ENCODE results near the gene PON1.

Gene PON1

DNA sequence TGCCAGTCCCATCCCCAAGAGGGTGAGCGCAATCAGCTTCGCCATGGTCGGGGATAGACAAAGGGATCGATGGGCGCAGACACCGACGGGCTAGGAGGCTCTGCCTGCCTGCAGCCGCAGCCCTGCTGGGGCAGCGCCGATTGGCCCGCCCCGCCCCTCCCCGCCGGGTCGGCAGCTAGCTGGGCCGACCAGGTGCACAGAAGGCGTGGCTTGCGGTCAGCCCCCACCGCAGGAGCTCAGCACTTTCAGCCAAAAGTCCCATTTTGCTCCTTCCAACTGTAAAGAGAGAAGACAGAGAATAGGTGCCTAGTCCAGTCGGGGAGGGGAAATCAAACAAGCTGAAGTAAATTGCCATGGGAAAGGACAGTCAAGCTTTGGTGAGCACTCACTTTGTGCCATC, at the start of gene PON1:
Gene PON1, minus strand, starts transcription at position 102 of the 400 bp plus-strand sequence. Its CDS starts 57 bp downstream, at position 45.
- no peaks in the 10 kb centered on the region for H3K27me3 ChIP-seq
- no peak for TF ChIP-seq Cebpa-rat (IDR thresholded peaks at IDR 0.05)
- H4K20me1 ChIP-seq, result no peaks in the 10 kb centered on the region
- no peaks in the 10 kb centered on the region for H3K4me1 ChIP-seq
- H3K9ac ChIP-seq, result no peak within 1 kb of the TSS
- no peaks in the 10 kb centered on the region for H3K36me3 ChIP-seq
- no peak within 1 kb of the TSS for H3K4me2 ChIP-seq
- no peak within 1 kb of the TSS for H3K4me3 ChIP-seq
- no peak within 1 kb of the TSS for H3K27ac ChIP-seq
- no peaks in the 10 kb centered on the region for H3K9me3 ChIP-seq (replicated peaks in 1 of 11)

- Histone ChIP-seq H3K9me3 (replicated peaks in 1 of 11) (peaks cover 0 to 12% (median 8%) of the 10 kb centered on the region in 11 experiments; a peak in 10 of 22 replicates), H3K4me2 (no peak overlapping the region), H3K36me3 (no peaks in the 10 kb centered on the region), H3K4me1 (no peaks in the 10 kb centered on the region), H3K9ac (no peak overlapping the region), H3K27me3 (no peaks in the 10 kb centered on the region), H3K4me3 (no peak overlapping the region), H3K27ac (no peak overlapping the region), H4K20me1 (no peaks in the 10 kb centered on the region)
- TF ChIP-seq Cebpa-rat (IDR thresholded peaks at IDR 0.05), result no peak
Measured at GRCh38 chr7:95373323-95373722, 49.0 kb upstream of the PON1 start.

DNA sequence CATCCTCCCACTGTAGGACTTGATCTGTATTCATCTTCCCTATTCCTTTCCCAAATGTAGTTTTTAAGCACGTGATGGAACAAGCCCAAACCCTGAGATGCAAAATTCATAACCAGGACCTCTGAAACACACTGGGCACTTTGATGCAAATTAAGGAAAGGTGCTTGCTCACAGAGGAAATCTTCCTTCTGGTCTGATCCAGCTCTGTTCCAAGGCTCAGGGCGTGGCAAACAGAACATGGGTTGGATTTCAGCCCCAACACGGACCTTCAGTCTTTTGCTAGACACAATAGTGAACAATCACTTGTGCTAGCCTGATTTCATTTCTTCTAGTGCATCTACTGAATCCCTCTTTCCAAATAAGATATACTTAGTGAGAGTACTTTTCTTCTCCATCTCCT, 43.9 kb upstream of the PON1 start:
- H3K9ac ChIP-seq, result no peak overlapping the region
- H3K27ac ChIP-seq, result no peak overlapping the region
- no peaks in the 10 kb centered on the region for H3K36me3 ChIP-seq
- no peak overlapping the region for H3K4me3 ChIP-seq
- H3K4me1 ChIP-seq, result no peaks in the 10 kb centered on the region
- H4K20me1 ChIP-seq, result no peaks in the 10 kb centered on the region
- H3K4me2 ChIP-seq, result no peak overlapping the region
- no peaks in the 10 kb centered on the region for H3K9me3 ChIP-seq (replicated peaks in 1 of 11)
- no peaks in the 10 kb centered on the region for H3K27me3 ChIP-seq
- no peak for TF ChIP-seq Cebpa-rat (IDR thresholded peaks at IDR 0.05)

- Histone ChIP-seq H3K9me3 (replicated peaks in 1 of 11) (no peaks in the 10 kb centered on the region), H3K4me3 (no peak overlapping the region), H3K27me3 (no peaks in the 10 kb centered on the region), H3K9ac (no peak overlapping the region), H3K36me3 (no peaks in the 10 kb centered on the region), H3K27ac (no peak overlapping the region), H4K20me1 (no peaks in the 10 kb centered on the region), H3K4me2 (no peak overlapping the region), H3K4me1 (no peaks in the 10 kb centered on the region)
- no peak for TF ChIP-seq Cebpa-rat (IDR thresholded peaks at IDR 0.05)
Measured at GRCh38 chr7:95367606-95368005, 43.3 kb upstream of the PON1 start.

- no peak for TF ChIP-seq Cebpa-rat (IDR thresholded peaks at IDR 0.05)
- Histone ChIP-seq H3K9ac (no peak overlapping the region), H3K4me1 (no peaks in the 10 kb centered on the region), H3K27me3 (no peaks in the 10 kb centered on the region), H3K36me3 (no peaks in the 10 kb centered on the region), H3K9me3 (replicated peaks in 1 of 11) (no peaks in the 10 kb centered on the region), H3K4me2 (no peak overlapping the region), H3K27ac (no peak overlapping the region), H4K20me1 (no peaks in the 10 kb centered on the region), H3K4me3 (no peak overlapping the region)
Measured at GRCh38 chr7:95365151-95365550, 40.8 kb upstream of the PON1 start.

- Histone ChIP-seq H3K27ac (no peak overlapping the region), H3K4me2 (no peak overlapping the region), H3K36me3 (no peaks in the 10 kb centered on the region), H3K9me3 (replicated peaks in 1 of 11) (peaks cover 0 to 12% (median 7%) of the 10 kb centered on the region in 11 experiments; a peak in 12 of 22 replicates), H3K27me3 (no peaks in the 10 kb centered on the region), H3K9ac (no peak overlapping the region), H3K4me3 (no peak overlapping the region), H3K4me1 (no peaks in the 10 kb centered on the region), H4K20me1 (no peaks in the 10 kb centered on the region)
- TF ChIP-seq Cebpa-rat (IDR thresholded peaks at IDR 0.05), result no peak
Measured at GRCh38 chr7:95357623-95358022, 33.3 kb upstream of the PON1 start.

DNA sequence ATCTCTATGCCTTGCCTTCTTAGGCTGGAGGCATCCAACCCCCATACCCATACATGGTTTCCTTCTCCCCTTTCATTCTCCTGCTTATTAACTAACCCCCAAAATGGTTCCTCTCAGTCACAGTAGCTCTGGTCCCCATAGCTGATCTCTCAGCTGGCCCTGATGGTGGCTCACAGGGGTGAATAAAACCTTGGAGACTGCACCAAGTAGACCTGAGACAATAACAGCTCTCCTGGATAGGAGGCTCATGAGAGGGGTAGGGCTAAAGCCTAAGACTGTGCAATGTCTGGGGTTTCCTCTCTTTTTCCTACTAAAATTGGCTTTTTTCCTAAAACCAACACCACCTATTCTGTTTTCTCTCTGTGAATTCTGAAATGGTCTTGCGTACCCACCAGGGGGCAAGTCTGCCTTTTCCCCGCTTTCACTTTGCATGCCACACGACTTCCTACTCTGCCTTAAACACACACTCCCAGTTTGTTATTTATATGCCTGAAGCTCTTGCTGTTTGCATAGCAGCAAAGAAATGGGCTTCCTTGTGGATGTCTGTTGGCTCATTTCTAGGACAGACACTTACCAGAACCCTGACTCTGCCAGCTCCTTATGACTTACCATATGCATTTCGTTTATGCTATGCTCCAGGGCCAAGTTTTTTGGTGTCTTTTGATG, 18.4 kb upstream of the PON1 start:
- Histone ChIP-seq H3K4me3 (no peak overlapping the region), H3K4me1 (no peaks in the 10 kb centered on the region), H3K36me3 (no peaks in the 10 kb centered on the region), H3K27ac (no peak overlapping the region), H3K27me3 (no peaks in the 10 kb centered on the region), H3K9me3 (replicated peaks in 1 of 11) (no peaks in the 10 kb centered on the region), H3K9ac (no peak overlapping the region), H3K4me2 (no peak overlapping the region), H4K20me1 (no peaks in the 10 kb centered on the region)
- TF ChIP-seq Cebpa-rat (IDR thresholded peaks at IDR 0.05), result no peak

DNA sequence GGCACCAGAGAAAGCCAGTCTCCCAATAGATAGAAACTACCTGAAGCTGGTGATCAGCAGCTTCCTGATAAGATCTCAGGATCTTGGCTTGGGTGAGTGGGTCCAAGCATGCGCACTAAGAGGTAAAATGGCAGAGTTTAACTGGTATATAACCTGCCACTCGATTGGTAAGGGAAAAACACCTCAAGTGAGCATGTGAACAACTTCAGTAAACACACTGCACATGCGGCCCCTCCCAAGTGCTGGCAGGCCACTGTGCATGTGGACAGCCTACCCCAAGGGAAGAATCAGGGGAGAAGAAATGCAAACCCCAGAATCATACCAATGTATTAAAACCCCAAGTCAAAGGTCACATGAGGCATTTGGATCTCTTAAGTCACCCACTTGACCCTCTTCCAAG, 17.7 kb upstream of the PON1 start:
- H3K36me3 ChIP-seq, result no peaks in the 10 kb centered on the region
- no peaks in the 10 kb centered on the region for H3K4me1 ChIP-seq
- H3K4me2 ChIP-seq, result no peak overlapping the region
- no peak overlapping the region for H3K9ac ChIP-seq
- H3K27me3 ChIP-seq, result no peaks in the 10 kb centered on the region
- no peak overlapping the region for H3K4me3 ChIP-seq
- TF ChIP-seq Cebpa-rat (IDR thresholded peaks at IDR 0.05), result no peak
- no peak overlapping the region for H3K27ac ChIP-seq
- no peaks in the 10 kb centered on the region for H4K20me1 ChIP-seq
- H3K9me3 ChIP-seq (replicated peaks in 1 of 11), result no peaks in the 10 kb centered on the region

- no peak overlapping the region for H3K4me2 ChIP-seq
- no peaks in the 10 kb centered on the region for H3K9me3 ChIP-seq (replicated peaks in 1 of 11)
- H3K36me3 ChIP-seq, result no peaks in the 10 kb centered on the region
- H3K27me3 ChIP-seq, result no peaks in the 10 kb centered on the region
- H4K20me1 ChIP-seq, result no peaks in the 10 kb centered on the region
- no peak overlapping the region for H3K9ac ChIP-seq
- no peak for TF ChIP-seq Cebpa-rat (IDR thresholded peaks at IDR 0.05)
- no peaks in the 10 kb centered on the region for H3K4me1 ChIP-seq
- H3K4me3 ChIP-seq, result no peak overlapping the region
- no peak overlapping the region for H3K27ac ChIP-seq
Measured at GRCh38 chr7:95340491-95340890, 16.2 kb upstream of the PON1 start.

DNA sequence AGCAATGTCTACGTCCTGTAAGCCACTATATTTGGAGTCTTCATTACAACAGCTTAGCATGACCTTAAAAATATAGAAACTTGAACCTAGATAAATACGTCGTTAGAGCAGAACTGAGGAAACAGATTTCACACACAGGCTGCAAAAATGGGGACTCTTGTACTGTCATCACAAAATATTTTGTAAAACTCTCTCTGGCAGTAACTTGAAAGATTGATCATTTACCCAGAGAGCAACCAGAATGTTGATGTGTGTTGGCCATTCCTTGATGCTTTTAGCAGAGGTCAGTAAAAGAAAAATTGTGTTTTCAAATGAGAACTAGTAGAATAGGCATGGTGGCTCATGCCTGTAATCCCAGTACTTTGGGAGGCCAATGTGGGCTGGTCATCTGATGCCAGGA, 14.5 kb upstream of the PON1 start:
- no peaks in the 10 kb centered on the region for H3K4me1 ChIP-seq
- no peaks in the 10 kb centered on the region for H4K20me1 ChIP-seq
- H3K27ac ChIP-seq, result no peak overlapping the region
- no peak overlapping the region for H3K4me3 ChIP-seq
- no peaks in the 10 kb centered on the region for H3K9me3 ChIP-seq (replicated peaks in 1 of 11)
- no peak overlapping the region for H3K4me2 ChIP-seq
- H3K9ac ChIP-seq, result no peak overlapping the region
- no peak for TF ChIP-seq Cebpa-rat (IDR thresholded peaks at IDR 0.05)
- H3K36me3 ChIP-seq, result no peaks in the 10 kb centered on the region
- no peaks in the 10 kb centered on the region for H3K27me3 ChIP-seq

Measured in BLaER1 treated with 17β-estradiol and CSF1 and Interleukin-3, amounts not matched to agents 10 nM and 100 nM (cell line).